ENCODE results near the gene CFAP221.

DNA sequence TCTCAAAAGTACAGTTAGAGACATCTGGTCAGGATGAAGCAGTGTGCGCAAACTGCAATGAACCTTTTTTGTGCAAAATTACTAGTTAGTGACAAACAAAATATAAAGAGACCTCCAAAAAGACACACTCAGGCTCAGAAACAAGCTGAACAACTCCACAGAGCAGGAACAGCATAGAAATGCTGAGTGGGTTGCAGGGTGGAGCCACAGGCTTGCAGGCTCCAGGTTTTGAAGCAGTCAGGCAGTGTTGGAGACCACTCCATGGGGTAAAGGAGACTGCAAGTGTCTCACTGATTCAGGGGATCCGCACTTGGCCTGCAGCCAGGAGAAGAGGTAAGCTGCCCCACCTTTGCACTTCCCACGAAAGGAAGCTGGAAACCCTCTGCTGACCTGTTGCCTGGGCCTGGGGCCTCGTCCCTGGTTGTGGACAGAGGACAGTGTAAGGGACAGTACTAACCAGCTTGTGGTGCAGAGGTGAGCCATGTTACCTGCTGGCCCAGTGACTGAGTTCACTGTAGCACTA is 36.4 kb downstream of the CFAP221 start:
- TF ChIP-seq GATA2 (IDR thresholded peaks at IDR 0.05; ENCODE audit: low read depth, low read length) (no peak), GATA3 (IDR thresholded peaks at IDR 0.05; ENCODE audit: low read depth, low read length) (no peak)

All from SH-SY5Y (cell line).